HL-60/S4 (cell line): Measurements from ENCODE around the gene CMTM7.
"Not testable (repeated sequence)": the region's sequence is repeated elsewhere in the genome, so short reads cannot be mapped to it uniquely, and the experiment has no call there.

Experiments used
- in situ Hi-C: fragments of 300-500 bp; cut with MboI; formaldehyde crosslinking; loops from 2 replicates; pipeline ENCODE4 v1.14.3; 2022; ENCODE audit warnings: low sequenced_read_pairs

Gene CMTM7

DNA sequence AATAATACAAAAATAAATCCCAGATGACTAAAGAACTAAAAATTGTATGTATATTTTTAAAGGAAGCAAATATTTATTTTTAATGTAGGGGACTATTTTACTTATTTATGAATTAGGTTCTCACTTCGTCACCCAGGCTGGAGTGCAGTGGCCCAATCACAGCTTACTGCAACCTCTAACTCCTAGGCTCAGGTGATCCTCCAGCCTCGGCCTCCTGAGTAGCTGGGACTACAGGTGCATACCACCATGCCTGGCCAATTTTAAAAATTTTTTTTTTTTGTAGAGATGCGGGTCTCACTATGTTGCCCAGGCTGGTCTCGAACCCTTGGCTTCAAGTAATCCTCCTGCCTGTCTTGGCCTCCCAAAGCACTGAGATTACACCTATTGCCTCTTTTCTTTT lies 42.6 kb downstream of the CMTM7 start:
- in situ Hi-C loops = no loop called here

DNA sequence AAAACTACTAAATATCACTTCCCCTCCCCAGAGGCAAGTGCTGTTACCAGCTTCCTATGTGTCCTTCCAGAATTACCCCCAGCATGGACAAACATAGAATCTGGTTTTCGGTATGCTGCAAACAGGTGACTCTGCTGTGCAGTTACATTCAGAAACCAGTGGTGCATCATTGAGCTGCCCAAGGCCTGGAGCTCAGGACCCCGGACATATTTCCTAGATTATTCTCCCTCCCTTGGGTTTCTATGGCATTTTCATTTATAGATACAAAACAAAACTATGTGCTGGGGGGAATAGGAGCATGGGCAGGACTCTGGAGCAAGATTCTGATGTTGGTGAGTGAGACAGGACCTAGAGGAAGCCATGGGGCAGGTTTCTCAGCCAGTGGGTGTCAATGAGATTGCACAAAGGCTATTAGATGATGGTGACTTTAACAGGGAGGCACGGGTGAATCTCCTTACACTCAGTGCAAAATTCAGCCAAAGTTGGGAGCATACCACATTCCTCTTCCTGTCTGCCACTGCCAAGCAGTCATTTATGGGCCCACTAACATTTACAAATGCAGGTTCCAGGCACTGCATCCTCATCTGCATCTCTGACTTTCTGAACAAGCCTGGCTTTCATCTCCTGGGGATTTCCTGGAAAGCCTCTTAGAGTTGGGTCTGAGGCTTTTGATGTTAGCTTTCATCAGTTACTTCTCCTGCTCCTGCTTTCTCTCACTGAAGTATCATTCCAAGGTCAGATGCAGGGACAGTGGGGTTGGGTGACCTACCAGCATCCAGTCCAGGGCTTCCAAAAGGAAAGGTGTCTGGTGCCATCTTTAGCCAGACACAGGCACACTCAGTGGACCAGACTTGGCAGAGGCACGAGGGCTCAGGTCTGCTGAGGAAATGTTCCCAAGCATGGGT lies 44.5 kb downstream of the CMTM7 start:
- in situ Hi-C loops = no loop called here

DNA sequence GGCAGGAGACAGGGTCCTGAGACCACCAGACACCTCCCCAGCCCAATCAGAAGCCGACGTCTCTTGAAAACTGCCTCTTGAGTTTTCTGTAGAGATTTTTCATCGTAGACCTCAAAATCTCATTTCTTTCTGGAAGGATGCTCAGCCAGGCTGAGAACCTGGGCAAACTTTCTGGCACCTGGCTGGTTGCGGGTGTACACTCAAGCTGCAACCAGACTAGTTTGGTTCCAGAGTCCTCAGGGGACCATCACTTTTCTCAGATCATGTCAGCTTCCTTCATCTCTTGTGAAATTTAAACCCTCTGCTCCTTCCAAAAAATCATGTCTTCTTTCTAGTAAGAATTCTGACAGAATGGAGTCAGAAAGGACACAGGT lies 45.1 kb downstream of the CMTM7 start:
- in situ Hi-C loops = no loop called here

DNA sequence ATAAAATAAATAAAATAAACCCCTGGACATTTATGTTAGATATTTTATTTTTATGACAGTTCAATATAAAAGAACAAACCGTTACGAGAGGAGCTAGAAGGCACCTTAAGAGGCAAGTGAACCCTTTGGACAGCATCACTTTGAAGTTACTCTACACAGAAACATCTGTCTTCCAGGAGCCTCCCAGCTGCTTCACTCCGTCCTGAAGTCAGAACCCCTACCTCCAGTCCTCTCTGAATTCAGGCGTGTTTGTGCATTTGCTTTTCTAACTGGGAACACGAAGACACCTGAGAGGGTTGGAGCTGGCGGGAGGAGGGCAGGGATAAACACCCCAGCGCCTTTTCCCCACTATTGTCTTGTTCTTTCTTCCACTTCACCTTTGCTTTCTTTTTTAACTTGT lies 46.2 kb downstream of the CMTM7 start:
- in situ Hi-C loops = no loop called here

DNA sequence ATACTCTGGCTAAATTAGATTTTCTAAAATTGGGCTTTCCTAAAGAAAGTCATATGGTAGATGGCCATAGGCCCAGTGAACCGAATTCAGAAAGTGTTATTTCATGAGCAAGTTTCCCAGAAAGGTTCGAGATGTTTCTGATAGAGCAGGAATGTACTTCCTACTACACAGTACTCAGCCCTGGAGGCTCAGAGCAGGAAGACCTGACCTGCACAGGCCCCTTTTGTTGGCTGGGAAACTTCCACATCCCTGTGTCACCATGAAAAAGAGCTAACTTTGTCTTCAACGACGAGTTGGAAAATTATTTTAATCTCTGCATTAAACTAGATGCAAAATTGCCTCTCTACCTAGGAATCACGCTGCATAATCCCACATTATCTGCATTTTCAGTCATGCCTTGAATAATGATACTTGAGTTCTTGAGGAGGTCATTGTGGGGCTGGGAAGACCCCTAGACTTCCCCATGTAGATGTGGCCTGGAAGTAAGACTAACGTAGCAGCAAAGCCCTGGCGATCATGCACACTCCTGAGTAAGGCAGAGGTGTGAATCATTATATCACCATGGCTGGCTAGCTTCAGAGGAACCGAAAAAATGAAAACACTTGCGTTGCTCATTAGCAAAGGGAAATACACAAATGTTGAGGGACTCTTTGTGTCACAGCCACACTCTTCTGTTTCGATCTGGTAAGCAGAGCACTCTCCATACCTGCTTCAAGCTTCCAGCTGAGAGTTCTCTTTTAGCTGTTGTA lies 47.1 kb downstream of the CMTM7 start:
- in situ Hi-C loops = no loop called here

DNA sequence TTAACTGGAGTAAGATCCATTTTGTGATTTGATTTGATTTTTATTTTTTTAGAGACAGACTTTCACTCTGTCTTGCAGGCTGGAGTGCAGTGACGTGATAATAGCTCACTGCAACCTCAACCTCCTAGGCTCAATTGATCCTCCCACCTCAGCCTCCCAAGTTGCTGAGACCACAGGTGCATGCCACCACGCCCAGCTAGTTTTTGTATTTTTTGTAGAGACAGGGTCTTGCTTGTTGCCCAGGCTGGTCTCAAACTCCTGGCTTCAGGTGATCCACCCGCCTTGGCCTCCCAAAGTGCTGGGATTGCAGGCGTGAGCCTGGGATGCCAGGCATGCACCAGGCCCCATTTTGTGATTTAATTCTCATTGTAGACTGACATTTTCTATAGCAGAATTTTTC lies 47.8 kb downstream of the CMTM7 start:
- in situ Hi-C loops = not testable (repeated sequence)

DNA sequence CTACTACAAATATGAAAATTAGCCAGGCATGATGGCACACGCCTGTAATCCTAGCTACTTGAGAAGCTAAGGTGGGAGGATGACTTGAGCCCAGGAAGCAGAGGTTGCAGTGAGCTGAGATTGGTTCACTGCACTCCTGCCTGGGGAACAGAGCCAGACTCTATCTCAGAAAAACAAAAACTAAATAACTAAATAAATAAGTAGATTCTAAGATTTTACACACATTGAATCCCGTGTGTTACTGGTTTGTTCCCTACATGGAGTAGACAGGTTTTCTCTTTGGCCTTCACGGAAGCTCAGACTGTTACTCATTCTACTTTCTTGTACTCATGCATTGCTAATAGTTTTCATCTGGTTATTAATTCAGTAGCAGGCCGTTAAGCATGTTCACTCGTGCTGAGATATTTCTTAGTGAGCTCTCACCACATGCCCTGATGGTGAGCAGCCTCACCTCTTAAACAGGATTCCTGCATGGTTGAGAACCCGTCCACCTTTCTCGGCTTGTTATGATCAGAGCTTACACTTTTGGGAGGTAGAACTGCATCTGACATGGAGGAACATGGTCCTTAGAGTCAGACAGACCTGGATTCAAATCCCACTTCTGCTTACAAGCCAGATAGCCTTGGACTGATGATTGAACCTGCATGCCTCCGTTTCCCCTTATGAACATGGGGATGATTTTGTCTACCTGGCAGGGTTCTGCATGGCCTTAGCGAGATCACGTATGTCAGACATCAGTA lies 49.1 kb downstream of the CMTM7 start:
- in situ Hi-C loops = no loop called here

DNA sequence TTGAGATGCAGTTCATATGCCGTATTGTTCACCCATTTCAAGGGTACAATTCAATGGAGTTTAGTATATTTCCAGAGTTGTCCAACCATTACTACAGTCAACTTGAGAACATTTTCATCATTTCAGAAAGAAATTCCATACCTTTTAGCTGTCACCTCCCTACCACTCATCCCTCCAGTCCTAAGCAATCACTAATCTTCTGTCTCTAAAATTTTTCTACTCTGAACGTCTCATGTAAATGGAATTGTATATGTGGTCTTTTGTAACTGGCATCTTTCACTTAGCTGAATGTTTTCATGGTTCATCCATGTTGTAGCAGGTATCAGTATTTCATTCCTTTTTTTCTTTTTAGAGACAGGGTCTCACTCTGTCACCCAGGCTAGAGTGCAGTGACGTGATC lies 51.1 kb downstream of the CMTM7 start:
- in situ Hi-C loops = no loop called here

DNA sequence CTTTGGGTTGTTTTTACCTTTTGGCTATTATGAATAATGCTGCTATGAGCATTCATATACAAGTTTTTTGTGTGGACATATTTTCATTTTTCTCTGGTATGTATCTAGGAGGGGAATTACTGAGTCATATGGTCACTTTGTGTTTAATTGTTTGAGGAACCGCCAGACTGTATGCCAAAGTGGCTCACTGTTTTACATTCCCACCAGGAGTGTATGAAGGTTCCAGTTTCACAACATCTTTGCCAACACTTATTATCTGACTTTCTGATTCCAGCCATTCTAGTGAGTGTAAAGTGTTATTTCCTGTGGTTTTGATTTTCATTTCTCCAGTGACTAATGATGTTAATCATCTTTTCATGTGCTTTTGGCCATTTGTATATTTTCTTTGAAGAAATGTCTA lies 51.8 kb downstream of the CMTM7 start:
- in situ Hi-C loops = no loop called here

DNA sequence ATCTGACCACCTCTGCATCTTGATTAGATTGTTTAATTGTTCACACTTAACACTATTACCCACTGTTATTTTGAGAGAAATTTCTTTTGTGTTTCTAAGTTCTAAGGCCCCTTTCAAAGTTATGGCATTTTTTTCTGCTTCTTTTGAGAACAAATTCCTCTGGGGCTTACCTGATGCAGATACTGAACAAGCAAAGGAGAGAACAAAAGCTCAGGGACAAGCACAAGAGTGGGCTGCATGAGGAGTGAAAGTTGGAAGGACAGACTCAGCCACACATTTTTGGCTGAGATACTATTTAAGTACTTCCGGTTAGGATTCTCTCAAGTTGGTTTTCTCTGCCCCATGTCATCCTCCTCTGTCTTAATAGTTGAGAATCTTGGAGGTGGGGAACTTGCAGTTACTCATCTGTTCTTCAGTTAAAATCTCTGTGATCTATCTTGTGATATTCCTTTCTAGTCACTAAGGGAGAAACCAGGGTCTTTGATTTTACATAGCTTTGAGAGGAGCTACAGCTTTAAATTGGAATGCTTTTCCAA lies 56.3 kb downstream of the CMTM7 start:
- in situ Hi-C loops = no loop called here

DNA sequence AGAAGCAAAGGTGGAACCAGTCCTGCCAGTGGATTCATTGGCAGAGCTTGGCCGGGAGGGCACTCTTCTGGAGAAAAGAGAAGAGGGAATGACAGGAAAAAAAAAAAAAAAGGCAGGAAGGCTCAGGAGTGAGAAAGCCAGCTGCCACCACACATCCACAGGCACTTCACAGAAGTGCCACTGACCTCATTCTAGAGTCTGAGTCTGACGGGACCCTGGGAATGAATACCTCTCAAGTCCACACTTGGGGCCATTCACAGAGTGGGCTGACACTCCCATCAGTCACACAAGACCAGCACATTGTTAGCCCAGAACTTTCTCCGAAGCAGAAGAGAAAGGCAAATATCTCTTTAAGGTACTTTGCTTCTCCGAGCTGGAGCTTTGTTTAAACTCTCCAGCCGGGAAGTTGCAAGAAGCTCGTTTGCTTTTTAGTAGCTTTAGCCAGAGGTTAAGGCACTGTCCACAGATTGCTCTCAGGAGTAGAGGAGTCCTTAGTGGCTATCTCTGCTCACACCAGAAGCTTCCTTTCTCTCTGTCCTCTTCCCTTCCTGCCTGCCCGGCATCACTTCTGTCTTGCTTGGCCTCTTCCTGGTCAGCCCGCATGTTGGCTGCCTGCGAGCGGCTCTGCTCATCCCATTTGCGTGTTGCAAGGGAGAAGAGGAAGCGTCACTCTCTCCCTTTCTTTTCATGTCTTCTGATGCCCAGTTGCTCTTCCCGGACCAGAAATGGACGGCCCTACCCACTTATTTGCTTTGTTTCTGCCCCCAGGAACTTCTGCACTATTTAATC lies 57.2 kb downstream of the CMTM7 start:
- in situ Hi-C loops = no loop called here

DNA sequence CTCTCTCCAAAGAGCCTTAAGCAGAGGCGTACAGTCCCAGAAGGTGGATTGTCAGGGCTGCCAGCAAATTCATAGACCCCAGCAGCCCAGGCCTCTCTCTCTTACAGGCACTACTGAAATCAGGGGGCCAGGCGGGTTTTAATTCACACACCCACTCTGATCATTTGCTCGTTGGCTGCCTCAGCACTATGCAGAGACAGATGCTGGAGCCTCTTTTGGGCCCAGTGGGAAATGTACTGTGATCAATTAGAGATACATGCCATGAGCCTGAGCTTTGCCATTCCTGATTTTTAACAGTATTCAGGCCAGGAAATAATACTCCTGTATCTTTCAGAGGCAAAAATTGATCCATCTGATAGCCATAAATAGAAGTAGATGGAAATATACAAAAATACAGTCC lies 58.0 kb downstream of the CMTM7 start:
- in situ Hi-C loops = loop anchor here (25.0 kb wide), 1 partner anchor 262 kb away; no protein-coding TSS in a partner anchor

DNA sequence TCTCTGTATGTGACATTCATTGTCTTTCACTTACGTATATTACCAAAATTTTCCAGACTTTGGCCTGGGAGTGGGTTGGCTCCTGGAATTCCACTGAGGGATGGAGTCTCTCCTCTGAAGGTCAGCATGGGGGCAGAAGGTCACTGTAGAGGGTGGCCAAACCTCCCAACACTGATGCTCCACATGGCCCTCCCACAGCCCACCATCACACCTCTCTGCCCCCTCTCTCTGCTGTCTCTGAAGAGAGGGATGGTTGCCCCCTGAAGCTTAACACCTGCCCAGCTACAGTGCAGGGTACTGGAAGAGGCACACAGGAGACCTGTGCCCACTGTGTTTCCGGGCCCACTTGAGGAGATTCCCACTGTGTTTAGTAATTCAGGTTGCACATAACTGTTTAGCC lies 58.8 kb downstream of the CMTM7 start:
- in situ Hi-C loops = loop anchor here (25.0 kb wide), 1 partner anchor 263 kb away; no protein-coding TSS in a partner anchor

DNA sequence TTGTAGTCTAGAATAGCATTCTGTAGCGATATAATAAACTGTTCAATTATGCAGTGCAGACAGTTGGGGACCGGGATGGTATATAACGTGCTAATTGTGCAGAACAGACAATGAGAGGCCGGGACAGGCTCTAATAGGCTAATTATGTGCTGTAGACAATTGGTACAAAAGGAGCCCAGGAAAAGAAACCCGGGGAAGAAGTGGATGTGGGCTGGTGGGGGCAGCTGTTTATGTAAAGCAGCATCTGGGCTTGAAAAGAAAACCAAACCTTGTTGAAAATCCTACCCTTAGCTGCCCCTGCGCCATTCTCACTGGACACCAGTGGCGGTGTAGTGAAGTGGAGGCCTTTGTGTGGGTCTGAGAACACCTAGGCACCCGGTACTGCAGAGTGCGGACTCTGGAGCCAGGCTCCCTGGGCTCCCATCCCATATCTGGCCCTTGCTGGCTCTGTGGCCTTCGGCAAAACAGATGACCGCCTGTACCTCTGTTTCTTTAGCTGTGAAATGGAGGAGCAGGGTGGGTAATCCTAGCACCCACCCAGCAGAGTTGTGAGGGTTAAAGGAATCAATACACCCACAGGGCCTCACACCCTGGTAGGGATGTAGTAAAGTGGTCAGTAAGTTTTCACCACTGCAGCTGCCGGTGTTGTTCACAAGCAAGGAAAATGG lies 59.5 kb downstream of the CMTM7 start:
- in situ Hi-C loops = loop anchor here (25.0 kb wide), 1 partner anchor 264 kb away; no protein-coding TSS in a partner anchor

DNA sequence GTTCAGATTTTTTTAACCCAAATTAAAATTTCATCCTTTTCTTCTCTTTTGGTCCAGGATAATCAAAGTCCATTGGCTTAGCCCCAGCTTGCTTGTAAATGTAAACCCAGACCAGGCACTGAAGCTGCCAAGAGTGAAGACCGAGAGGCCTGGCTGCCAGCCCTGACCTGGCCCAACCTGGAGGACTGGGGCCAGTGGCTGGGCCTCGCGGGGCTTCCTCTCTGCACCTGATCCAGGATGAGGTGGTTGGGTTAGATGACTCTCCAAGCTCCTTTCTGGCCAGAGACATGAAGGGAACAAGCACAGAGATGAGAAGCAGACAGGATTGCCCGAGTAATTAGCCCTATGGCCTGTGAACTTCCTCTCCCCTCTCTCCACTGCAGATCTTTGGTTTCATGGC lies 60.4 kb downstream of the CMTM7 start:
- in situ Hi-C loops = loop anchor here (25.0 kb wide), 1 partner anchor 265 kb away; no protein-coding TSS in a partner anchor

DNA sequence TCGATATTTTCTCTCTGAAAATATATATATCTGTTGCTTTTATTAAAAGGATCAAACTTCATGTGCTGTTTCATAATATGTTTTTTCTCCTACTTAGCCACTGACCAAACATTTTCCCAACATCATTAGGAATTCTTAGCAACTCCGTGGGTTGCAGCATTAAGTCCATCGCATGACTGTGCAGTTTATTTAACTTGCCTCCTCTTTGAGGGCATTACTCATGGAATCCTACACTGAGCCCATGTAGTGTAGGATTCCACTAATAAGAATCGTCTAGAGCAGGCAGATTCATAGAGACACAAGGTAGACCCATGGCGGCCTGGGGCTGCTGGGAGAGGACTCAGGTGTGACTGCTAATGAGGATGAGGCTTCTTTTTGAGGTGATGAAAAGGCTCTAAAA lies 61.7 kb downstream of the CMTM7 start:
- in situ Hi-C loops = loop anchor here (25.0 kb wide), 1 partner anchor 266 kb away; no protein-coding TSS in a partner anchor

DNA sequence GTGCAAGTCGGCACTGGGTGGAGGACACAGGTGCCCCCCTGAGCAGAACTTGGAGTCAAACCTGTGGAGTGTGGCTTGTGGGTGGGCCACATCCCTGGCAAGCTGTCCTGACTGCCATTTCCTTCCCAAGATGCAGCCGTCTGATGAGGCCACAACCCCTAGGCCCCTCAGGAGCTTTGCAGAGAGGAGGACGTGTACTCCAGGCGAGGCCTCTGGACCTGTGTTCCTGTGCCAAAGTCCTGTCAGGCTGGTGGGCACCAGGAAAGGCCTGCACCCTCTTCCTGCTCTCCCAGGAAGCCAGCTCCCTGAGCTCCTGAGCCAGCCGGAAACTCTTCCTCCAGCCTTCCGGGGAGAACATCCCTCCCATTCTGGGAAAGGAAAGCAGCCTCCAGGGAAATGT lies 62.5 kb downstream of the CMTM7 start:
- in situ Hi-C loops = loop anchor here (25.0 kb wide), 1 partner anchor 267 kb away; no protein-coding TSS in a partner anchor

DNA sequence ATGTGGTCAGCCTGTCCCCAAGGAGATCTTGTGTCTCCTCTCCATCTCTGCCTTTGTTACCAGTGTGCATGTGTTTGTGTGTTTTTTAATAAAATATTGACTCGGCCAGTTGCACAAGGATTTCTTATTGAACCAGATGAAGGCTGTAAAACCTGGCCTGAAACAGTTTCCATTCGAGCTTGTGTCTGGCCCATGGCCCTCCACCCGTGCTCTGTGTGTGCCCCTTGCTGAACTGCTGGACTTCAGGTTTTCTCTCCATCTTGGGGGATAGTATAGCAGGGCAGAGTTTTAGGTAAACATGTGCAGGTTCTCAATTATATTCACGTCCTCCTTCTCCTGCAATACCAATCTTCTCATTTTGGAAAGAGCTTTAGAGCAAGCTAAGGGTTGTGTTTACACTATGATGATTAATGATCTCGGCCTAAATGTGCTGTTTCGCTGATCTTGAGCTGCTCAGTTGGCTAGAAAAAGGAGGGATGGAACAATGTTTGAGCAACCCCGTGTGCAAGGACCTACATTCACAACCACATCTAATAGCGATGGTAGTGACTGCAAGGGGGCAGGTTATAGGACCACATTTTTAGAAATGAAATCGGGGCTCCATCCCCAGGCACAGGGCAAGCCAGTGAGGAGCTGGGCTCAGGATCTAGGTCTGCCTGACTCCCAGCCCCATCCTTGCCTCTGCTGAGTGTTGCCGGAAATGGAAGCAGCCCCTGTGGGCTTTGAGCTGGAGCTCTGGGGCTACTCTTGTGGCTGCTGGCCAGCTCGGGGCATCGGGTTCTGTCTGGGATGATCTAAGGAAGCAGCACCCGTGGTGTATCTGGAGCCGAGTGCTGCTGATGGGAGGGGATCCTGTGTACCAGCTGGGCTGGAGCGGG lies 63.3 kb downstream of the CMTM7 start:
- in situ Hi-C loops = loop anchor here (25.0 kb wide), 1 partner anchor 268 kb away; no protein-coding TSS in a partner anchor
